B cell (primary cell): ENCODE results near the gene INO80D. TPM values are rescaled to one million over a fixed set of nuclear protein-coding genes. Genes with fewer than 3 reads are reported as not detected.

Experiments
- ATAC-seq: fragments of 200-7000 bp; cut with Tn5 transposase; one replicate; pipeline ENCODE4 v1.10.0; 2021; ENCODE audit warnings: low read depth, mild to moderate bottlenecking, moderate number of reproducible peaks, moderate library complexity
- CTCF ChIA-PET: fragments of 350-600 bp; sonication (Branson Sonifier 250); formaldehyde crosslinking; loops from one replicate; lab custom pipeline; 2021; ENCODE audit warnings: antibody characterized with exemption, inconsistent platforms; lab: Charles Lee
- POLR2A ChIA-PET: fragments of 350-600 bp; sonication (Branson Sonifier 250); formaldehyde crosslinking; loops from one replicate; lab custom pipeline; 2021; ENCODE audit warnings: antibody characterized with exemption; lab: Charles Lee
- DNase-seq: peaks from one replicate; pipeline ENCODE4 v3.0.0; 2013
- H2AFZ ChIP-seq: 2 replicates; pipeline ENCODE4 v1.6.1; 2012; ENCODE audit warnings: mild to moderate bottlenecking, low read depth, low read length; ENCODE audit not compliant: insufficient read depth, poor library complexity, severe bottlenecking
- H3K27ac ChIP-seq, 2 donors: 1 replicate in 1 of 2; 2 replicates in 1 of 2; pipeline ENCODE4 v1.5.1; 2012 to 2013; ENCODE audit warnings: low read length in 2 of 2, mild to moderate bottlenecking in 2 of 2, moderate library complexity in 1 of 2
- H3K27me3 ChIP-seq, 4 experiments: fragments of 200-600 bp in 1 of 4; sonication (generic) in 1 of 4; replicated peaks in 1 of 4; 1 replicate in 2 of 4; 2 replicates in 2 of 4; pipeline versions ENCODE4 v1.6.1 to v1.7.0; 2013 to 2016; ENCODE audit warnings: low read length in 3 of 4, mild to moderate bottlenecking in 2 of 4, mixed read lengths in 1 of 4, moderate library complexity in 1 of 4; ENCODE audit not compliant: insufficient read depth in 4 of 4, control insufficient read depth in 3 of 4; ENCODE audit errors: control extremely low read depth in 1 of 4
- H3K36me3 ChIP-seq, 2 experiments: replicated peaks in 1 of 2; 1 replicate in 1 of 2; 2 replicates in 1 of 2; pipeline versions ENCODE4 v1.6.1 to v1.7.1; 2013; ENCODE audit warnings: low read length in 1 of 2; ENCODE audit not compliant: insufficient read depth in 2 of 2, control insufficient read depth in 1 of 2; ENCODE audit errors: control extremely low read depth in 1 of 2, extremely low read depth in 1 of 2
- H3K4me1 ChIP-seq, 2 donors: fragments of 200-600 bp in 1 of 2; sonication (generic) in 1 of 2; 1 replicate in 1 of 2; 2 replicates in 1 of 2; pipeline versions ENCODE4 v1.5.1 to v1.6.1; 2013 to 2017; ENCODE audit warnings: low read length in 2 of 2; ENCODE audit not compliant: control insufficient read depth in 2 of 2, insufficient read depth in 2 of 2
- H3K4me2 ChIP-seq: replicated peaks from 2 replicates; pipeline ENCODE3; 2012; ENCODE audit warnings: mild to moderate bottlenecking, low read depth, low read length; ENCODE audit not compliant: poor library complexity, severe bottlenecking
- H3K4me3 ChIP-seq, 5 experiments: fragments of 200-600 bp in 1 of 5; sonication (generic) in 1 of 5; 1 replicate in 3 of 5; 2 replicates in 2 of 5; pipeline versions ENCODE4 v1.5.1 to v1.7.0; 2011 to 2016; ENCODE audit warnings: low read length in 4 of 5, mild to moderate bottlenecking in 4 of 5, low read depth in 2 of 5, control low read depth in 1 of 5, moderate library complexity in 1 of 5; ENCODE audit not compliant: insufficient read depth in 1 of 5; ENCODE audit errors: control extremely low read depth in 1 of 5, extremely low read depth in 1 of 5
- H3K79me2 ChIP-seq: fragments of 200-600 bp; sonication (generic); one replicate; pipeline ENCODE4 v1.6.0; 2016; ENCODE audit warnings: low read length; ENCODE audit not compliant: control insufficient read depth, insufficient read depth
- H3K9ac ChIP-seq: fragments of 200-600 bp; sonication (generic); 2 replicates; pipeline ENCODE4 v1.6.1; 2017; ENCODE audit warnings: mild to moderate bottlenecking, low read length, moderate library complexity
- H3K9me3 ChIP-seq, 3 donors: one replicate each; pipeline versions ENCODE4 v1.6.1 to v1.7.1; 2013; ENCODE audit warnings: low read length in 2 of 3; ENCODE audit not compliant: control insufficient read depth in 2 of 3, insufficient read depth in 1 of 3; ENCODE audit errors: control extremely low read depth in 1 of 3
- H4K20me1 ChIP-seq: 2 replicates; pipeline ENCODE4 v1.6.0; 2012; ENCODE audit warnings: mild to moderate bottlenecking, low read length; ENCODE audit not compliant: insufficient read depth, control insufficient read depth, poor library complexity, severe bottlenecking
- H3K27ac Mint-ChIP-seq: one replicate; pipeline ENCODE4 v1.8.0; 2021; ENCODE audit warnings: mixed read lengths
- H3K27me3 Mint-ChIP-seq: one replicate; pipeline ENCODE4 v1.8.0; 2021; ENCODE audit warnings: mixed read lengths
- H3K4me1 Mint-ChIP-seq: one replicate; pipeline ENCODE4 v1.8.0; 2021; ENCODE audit warnings: mixed read lengths
- H3K4me3 Mint-ChIP-seq: one replicate; pipeline ENCODE4 v1.8.0; 2021; ENCODE audit warnings: mixed read lengths
- H3K9me3 Mint-ChIP-seq: one replicate; pipeline ENCODE4 v1.8.0; 2022; ENCODE audit warnings: mixed read lengths; ENCODE audit not compliant: insufficient read depth
- CTCF ChIP-seq: fragments of 200-600 bp; IDR thresholded peaks from one replicate; pipeline ENCODE4 v1.8.0; 2022; ENCODE audit warnings: antibody characterized with exemption, mild to moderate bottlenecking
- EZH2 ChIP-seq: IDR thresholded peaks from 2 replicates; pipeline ENCODE4 v1.6.1; 2012; ENCODE audit warnings: borderline replicate concordance, low read depth, mild to moderate bottlenecking, moderate library complexity, low read length; ENCODE audit not compliant: insufficient read depth, poor library complexity, severe bottlenecking
- WGBS: methylation state at CpG from one replicate; pipeline ENCODE4 v1.1.5; 2013; ENCODE audit warnings: missing lambda C conversion rate; ENCODE audit not compliant: insufficient coverage; 5-methylcytosine and 5-hydroxymethylcytosine counted together
- intact Hi-C: fragments of 100-400 bp; cut with micrococcal nuclease; formaldehyde crosslinking; loops from one replicate; pipeline ENCODE4 v1.10.0; 2022
- polyA plus RNA-seq: library from polyadenylated mRNA; depleted of rRNA; stranded (reverse); fragments of >200 nt; gene quantifications from 2 replicates; pipeline ENCODE4 v1.2.3, GENCODE V29; 2012
- total RNA-seq, 2 donors: library from RNA; stranded (reverse); fragments of 120-200 nt in 1 of 2; gene quantifications; 1 replicate in 1 of 2; 2 replicates in 1 of 2; pipeline versions ENCODE4 v1.2.3 to v1.2.4, GENCODE V29; 2013 to 2022

Gene INO80D
- total and polyA plus RNA-seq, 2 donors (not counting 1 experiment from before 2014, with no cell fraction given) = 6.3 to 61.2 TPM

GRCh38 chr2:206092297-206092696, 6.3 kb upstream of the INO80D start:
- Mint-ChIP-seq H3K4me1 (peaks cover 5% of the 10 kb centered on the region), H3K27me3 (no peaks in the 10 kb centered on the region), H3K9me3 (no peaks in the 10 kb centered on the region), H3K27ac (no peak overlapping the region), H3K4me3 (no peak overlapping the region)
- 100% methylated on average over 1 of the region's 2 CpGs for WGBS
- Histone ChIP-seq H3K79me2 (peaks cover 50% of the 10 kb centered on the region), H4K20me1 (no peaks in the 10 kb centered on the region), H3K36me3 (peaks cover 0 to 2% of the 10 kb centered on the region in 2 experiments), H3K27me3 (no peaks in the 10 kb centered on the region), H2AFZ (no peak overlapping the region), H3K9ac (no peak overlapping the region), H3K4me2 (no peak overlapping the region), H3K9me3 (no peaks in the 10 kb centered on the region), H3K4me1 (peaks cover 0 to under 1% of the 10 kb centered on the region in 2 donors), H3K27ac (no peak overlapping the region), H3K4me3 (no peak overlapping the region)
- ChIA-PET CTCF (no interaction called here), POLR2A (no interaction called here)
- DNase-seq (no peak), ATAC-seq (no peak)
- intact Hi-C loops = no loop called here
- TF ChIP-seq CTCF (no peak), EZH2 (no peak)

GRCh38 chr2:206088248-206088647, 2.3 kb upstream of the INO80D start:
- TF ChIP-seq CTCF (no peak), EZH2 (no peak)
- no peaks in the 10 kb centered on the region for H3K9me3 ChIP-seq
- peaks cover 5% of the 10 kb centered on the region for H4K20me1 ChIP-seq
- ChIA-PET POLR2A (no interaction called here), CTCF (no interaction called here)
- peaks cover 30% of the 10 kb centered on the region for H3K4me1 Mint-ChIP-seq
- no peak overlapping the region for H3K27ac Mint-ChIP-seq
- no peaks in the 10 kb centered on the region for H3K9me3 Mint-ChIP-seq
- H3K36me3 ChIP-seq = peaks cover 0 to 2% of the 10 kb centered on the region in 2 experiments
- no peak for ATAC-seq
- no peak overlapping the region for H3K4me2 ChIP-seq
- H3K27ac ChIP-seq = peak overlapping the region in 1 of 2 donors; percentile 15
- intact Hi-C loops = loop anchor here (5.0 to 10.0 kb wide), 6 partner anchors 157 to 1537 kb away; partner anchors contain the start of genes CREB1, FASTKD2, MDH1B and METTL21A
- no peak overlapping the region for H3K4me3 ChIP-seq
- no peak overlapping the region for H2AFZ ChIP-seq
- DNase-seq = no peak
- peaks cover 74% of the 10 kb centered on the region for H3K79me2 ChIP-seq
- H3K9ac ChIP-seq = no peak overlapping the region
- H3K27me3 ChIP-seq = no peaks in the 10 kb centered on the region
- peaks cover 11 to 16% of the 10 kb centered on the region in 2 donors for H3K4me1 ChIP-seq
- no peak overlapping the region for H3K4me3 Mint-ChIP-seq
- H3K27me3 Mint-ChIP-seq = no peaks in the 10 kb centered on the region
